Activated naive CD4-positive, alpha-beta T cell treated with anti-CD3 and anti-CD28 coated beads, Interleukin-2, amount 50 U/mL, for 16 hours (primary cell): Measurements from ENCODE around the gene SEC61G.

Experiments
- DNase-seq: peaks from one replicate; pipeline ENCODE4 v3.0.0-alpha.2; 2020

The SEC61G gene

GRCh38 chr7:54758702-54759592 is at the start of gene SEC61G:
TSS of gene SEC61G (minus strand) at chr7:54759211. CDS start at chr7:54757588, 1,623 bp downstream.
- DNase-seq, result peak; percentile 96

- no peak for DNase-seq
These were observed 43.8 kb upstream of the SEC61G start for GRCh38 chr7:54802841-54803240.

- DNase-seq, result no peak
These were observed 43.1 kb upstream of the SEC61G start for GRCh38 chr7:54802114-54802513.

- DNase-seq, result no peak
These were observed 40.8 kb upstream of the SEC61G start for GRCh38 chr7:54799792-54800191.

GRCh38 chr7:54798530-54798929 is 39.5 kb upstream of the SEC61G start:
- DNase-seq, result no peak

GRCh38 chr7:54796853-54797252 is 37.8 kb upstream of the SEC61G start:
- DNase-seq, result no peak

- no peak for DNase-seq
These were observed 37.1 kb upstream of the SEC61G start for GRCh38 chr7:54796150-54796549.

GRCh38 chr7:54792383-54792782 is 33.4 kb upstream of the SEC61G start:
- DNase-seq, result no peak

- peak; percentile 23 for DNase-seq
These were observed 29.7 kb upstream of the SEC61G start for GRCh38 chr7:54788664-54789063.

- no peak for DNase-seq
These were observed 26.2 kb upstream of the SEC61G start for GRCh38 chr7:54785261-54785660.

- no peak for DNase-seq
These were observed 24.9 kb upstream of the SEC61G start for GRCh38 chr7:54783952-54784351.

- DNase-seq, result no peak
These were observed 23.8 kb upstream of the SEC61G start for GRCh38 chr7:54782829-54783228.

GRCh38 chr7:54782314-54782713 is 23.3 kb upstream of the SEC61G start:
- DNase-seq, result no peak

GRCh38 chr7:54781134-54781920 is 22.3 kb upstream of the SEC61G start:
- DNase-seq, result no peak

- DNase-seq, result no peak
These were observed 21.5 kb upstream of the SEC61G start for GRCh38 chr7:54780490-54780889.

- no peak for DNase-seq
These were observed 19.9 kb upstream of the SEC61G start for GRCh38 chr7:54778696-54779540.

- no peak for DNase-seq
These were observed 19.2 kb upstream of the SEC61G start for GRCh38 chr7:54778166-54778565.

GRCh38 chr7:54774785-54775740 is 16.1 kb upstream of the SEC61G start:
- DNase-seq, result no peak

- peak; percentile 70 for DNase-seq
These were observed 14.7 kb upstream of the SEC61G start for GRCh38 chr7:54773472-54774399.

GRCh38 chr7:54769203-54769602 is 10.2 kb upstream of the SEC61G start:
- no peak for DNase-seq

- no peak for DNase-seq
These were observed 5.8 kb upstream of the SEC61G start for GRCh38 chr7:54764861-54765260.
